ENCODE data around the gene KRT85.

DNA sequence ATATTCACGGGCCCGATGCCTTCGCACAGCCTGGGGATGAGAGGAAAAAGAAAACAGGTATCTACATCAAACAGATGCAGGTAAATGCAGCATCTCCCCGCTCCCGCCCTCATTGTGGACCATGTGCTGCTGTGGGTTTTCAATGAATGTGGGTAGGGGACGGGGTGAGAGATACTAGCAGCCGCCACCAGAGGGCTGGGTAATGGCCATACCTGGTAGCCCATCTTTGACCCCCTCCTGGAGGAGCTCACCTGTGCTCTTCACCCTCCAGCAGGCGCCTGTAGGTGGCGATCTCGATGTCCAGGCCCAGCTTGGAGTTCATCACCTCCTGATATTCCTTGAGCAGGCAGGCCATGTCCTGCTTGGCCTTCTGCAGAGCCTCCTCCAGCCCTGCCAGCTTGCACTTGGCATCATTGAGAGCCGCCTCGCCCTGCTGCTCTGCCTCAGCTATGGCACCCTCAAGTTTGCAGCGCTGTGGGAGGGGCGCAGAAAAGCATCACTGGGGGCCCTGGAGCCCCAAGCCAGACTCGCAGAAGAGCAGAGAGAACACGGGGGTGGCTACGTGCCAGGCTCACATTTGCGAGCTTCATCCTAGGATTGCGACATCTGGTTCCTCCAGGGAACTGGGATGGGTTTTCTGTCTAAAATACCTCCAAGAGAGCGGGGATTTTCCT, 28.6 kb upstream of the KRT85 start:
- TF ChIP-seq, protein P1, sequence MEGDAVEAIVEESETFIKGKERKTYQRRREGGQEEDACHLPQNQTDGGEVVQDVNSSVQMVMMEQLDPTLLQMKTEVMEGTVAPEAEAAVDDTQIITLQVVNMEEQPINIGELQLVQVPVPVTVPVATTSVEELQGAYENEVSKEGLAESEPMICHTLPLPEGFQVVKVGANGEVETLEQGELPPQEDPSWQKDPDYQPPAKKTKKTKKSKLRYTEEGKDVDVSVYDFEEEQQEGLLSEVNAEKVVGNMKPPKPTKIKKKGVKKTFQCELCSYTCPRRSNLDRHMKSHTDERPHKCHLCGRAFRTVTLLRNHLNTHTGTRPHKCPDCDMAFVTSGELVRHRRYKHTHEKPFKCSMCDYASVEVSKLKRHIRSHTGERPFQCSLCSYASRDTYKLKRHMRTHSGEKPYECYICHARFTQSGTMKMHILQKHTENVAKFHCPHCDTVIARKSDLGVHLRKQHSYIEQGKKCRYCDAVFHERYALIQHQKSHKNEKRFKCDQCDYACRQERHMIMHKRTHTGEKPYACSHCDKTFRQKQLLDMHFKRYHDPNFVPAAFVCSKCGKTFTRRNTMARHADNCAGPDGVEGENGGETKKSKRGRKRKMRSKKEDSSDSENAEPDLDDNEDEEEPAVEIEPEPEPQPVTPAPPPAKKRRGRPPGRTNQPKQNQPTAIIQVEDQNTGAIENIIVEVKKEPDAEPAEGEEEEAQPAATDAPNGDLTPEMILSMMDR (IDR thresholded peaks at IDR 0.05) = peak in 6 of 7 experiments; percentile 10 to 42 (median 30)
- TF ChIP-seq POLR2A (IDR thresholded peaks at IDR 0.05) = no peak
